ENCODE data around the gene PRRT4. TPM values are rescaled to one million over a fixed set of nuclear protein-coding genes. Genes with fewer than 3 reads are reported as not detected.

Gene PRRT4
- total and polyA plus RNA-seq, 2 of the 13 experiments (the other 11 are each of a cell fraction or from before 2014, with no cell fraction given) = not detected

GRCh38 chr7:128304212-128304611 is 57.3 kb downstream of the PRRT4 start (continued):
- TF ChIP-seq ZNF407 (CRISPR knock-in tag; IDR thresholded peaks at IDR 0.05; ENCODE audit: not compliant biosample characterization) (no peak), IKZF1 (IDR thresholded peaks at IDR 0.05) (no peak)

DNA sequence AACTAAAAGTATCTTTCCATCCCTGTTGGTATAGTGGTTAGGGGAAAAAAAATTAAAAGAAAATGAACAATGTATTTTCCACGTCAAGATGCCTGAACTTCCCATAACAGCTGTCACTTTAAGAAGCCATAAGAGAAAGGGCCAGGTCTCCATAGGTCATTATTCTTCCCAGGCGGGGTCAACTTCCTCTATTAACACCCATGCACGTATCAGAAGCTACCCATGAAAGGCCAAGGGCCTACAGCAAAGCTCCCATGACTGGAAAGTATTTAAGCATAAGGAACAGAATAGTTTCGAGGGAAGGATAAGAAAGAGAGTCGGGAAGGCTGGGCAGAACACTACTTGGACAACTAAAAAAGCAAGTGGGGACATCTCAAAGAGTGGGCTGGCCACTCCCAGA is 57.8 kb downstream of the PRRT4 start:
- no peak for FAIRE-seq
- no peak overlapping the region for H3K4me3 ChIP-seq (replicated peaks in 1 of 3; ENCODE audit: insufficient read depth in 1 of 3, low read depth in 2 of 3, low read length in 3 of 3)
- peaks cover 26% of the 10 kb centered on the region for H3K4me1 ChIP-seq (ENCODE audit: insufficient read depth, low read length)
- DNase-seq (ENCODE audit: low spot score) = no peak
- H3K27ac ChIP-seq (ENCODE audit: extremely low read length, insufficient read depth, low read length) = no peak overlapping the region
- H3K36me3 ChIP-seq (replicated peaks in 1 of 2; ENCODE audit: control insufficient read depth in 1 of 2, insufficient read depth in 2 of 2, low read length in 2 of 2) = peaks cover 9 to 26% of the 10 kb centered on the region in 2 experiments; a peak in 3 of 5 replicates
- CTCF ChIA-PET (ENCODE audit: low intra/inter-chr PET ratio, low total read pairs) = no interaction called here
- no peak overlapping the region for H2AFZ ChIP-seq (ENCODE audit: low read length)
- in situ Hi-C loops (cut with HindIII; ENCODE audit: extremely low pct_ligation_motif_present, low pct_unique_long_range_greater_than_20kb) = no loop called here
- intact Hi-C loops (cut with micrococcal nuclease; ENCODE audit: unreplicated experiment) = no loop called here
- no peaks in the 10 kb centered on the region for H3K9me3 ChIP-seq (ENCODE audit: low read length)
- no peaks in the 10 kb centered on the region for H3K79me2 ChIP-seq (ENCODE audit: insufficient read depth, low read length)
- H3K27me3 ChIP-seq (ENCODE audit: control insufficient read depth in 1 of 2, insufficient read depth in 2 of 2, low read length in 2 of 2) = no peaks in the 10 kb centered on the region
- ATAC-seq = no peak
- POLR2A ChIA-PET = no interaction called here
- no peak for TF ChIP-seq SMARCE1 (IDR thresholded peaks at IDR 0.05; ENCODE audit: borderline replicate concordance)
- TF ChIP-seq RELA (CRISPR knock-in tag; IDR thresholded peaks at IDR 0.05) = no peak
- TF ChIP-seq PRDM4 (CRISPR knock-in tag; IDR thresholded peaks at IDR 0.05; ENCODE audit: borderline replicate concordance) = no peak
- TF ChIP-seq NBN (conservative IDR thresholded peaks at IDR 0.05) = no peak
- no peak for TF ChIP-seq FOXK1 (CRISPR knock-in tag; IDR thresholded peaks at IDR 0.05; ENCODE audit: borderline replicate concordance, low read depth)
- no peak for TF ChIP-seq ZMYM4 (CRISPR knock-in tag; IDR thresholded peaks at IDR 0.05)
- no peak for TF ChIP-seq AGO1 (IDR thresholded peaks at IDR 0.05; ENCODE audit: low read depth, low read length, poor library complexity, severe bottlenecking)
- TF ChIP-seq IRF9 (CRISPR knock-in tag; IDR thresholded peaks at IDR 0.05; ENCODE audit: borderline replicate concordance) = no peak
- no peak for TF ChIP-seq NFKBIZ (CRISPR knock-in tag; IDR thresholded peaks at IDR 0.05)
- no peak for TF ChIP-seq MED1 (CRISPR knock-in tag; IDR thresholded peaks at IDR 0.05)
- H3K4me2 ChIP-seq (ENCODE audit: low read depth, low read length) = no peak overlapping the region
- BruUV-seq (replicated peaks) = no TSS peak
- no peaks in the 10 kb centered on the region for H4K20me1 ChIP-seq (ENCODE audit: insufficient read depth, low read length)
- WGBS (ENCODE audit: low lambda C conversion rate) = 97% methylated on average over 5 of the region's 5 CpGs
- H3K9ac ChIP-seq (ENCODE audit: insufficient read depth, low read depth, low read length) = no peak overlapping the region

All from HepG2 (cell line).